GM10248 (cell line): Measurements from ENCODE around the gene CHFR.
"Not testable (repeated sequence)": the region's sequence is repeated elsewhere in the genome, so short reads cannot be mapped to it uniquely, and the experiment has no call there.

Experiments
- CTCF ChIA-PET: fragments of 300-600 bp; sonication (Branson Sonifier 250); formaldehyde crosslinking; extraction: SDS; loops from one replicate; lab custom pipeline; 2021; ENCODE audit warnings: antibody characterized with exemption; lab: Yijun Ruan, JAX
- POLR2A ChIA-PET: fragments of 350-650 bp; sonication (Branson Sonifier 250); formaldehyde crosslinking; extraction: SDS; loops from one replicate; lab custom pipeline; 2020; ENCODE audit warnings: antibody characterized with exemption; lab: Yijun Ruan, JAX
- DNase-seq: peaks from one replicate; pipeline ENCODE4 v3.0.0; 2012; ENCODE audit errors: extremely low spot score
- TF ChIP-seq, protein P1 (sequence below): IDR thresholded peaks from 2 replicates; pipeline ENCODE4 v1.5.1; 2012; ENCODE audit warnings: mild to moderate bottlenecking, low read depth; ENCODE audit errors: extremely low read depth, missing control alignments, control extremely low read depth

CHFR gene

DNA sequence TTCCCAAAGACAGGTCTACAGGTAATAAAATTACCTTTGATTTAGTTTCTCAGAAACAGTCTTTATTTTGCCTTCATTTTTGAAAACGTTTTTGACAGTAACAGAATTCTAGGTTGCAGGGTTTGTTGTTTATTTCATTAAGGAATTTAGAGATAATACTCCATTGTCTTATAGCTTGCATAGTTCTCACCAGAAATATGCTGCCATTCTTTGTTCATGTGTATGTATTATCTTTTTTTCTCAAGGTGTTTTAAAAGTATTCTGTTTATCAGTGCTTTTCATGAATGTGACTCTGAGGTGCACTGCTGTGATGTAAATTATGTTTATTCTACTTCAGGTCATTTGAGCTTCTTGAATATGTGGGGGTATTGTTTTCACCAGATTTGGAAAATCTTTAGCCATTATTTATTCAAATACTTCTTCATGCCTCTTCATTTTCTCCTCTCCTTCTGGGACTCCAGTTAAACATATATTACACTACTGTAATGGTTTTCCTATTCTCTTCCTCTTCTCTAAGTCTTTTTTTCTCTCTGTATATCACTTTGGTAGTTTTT, 36.0 kb upstream of the CHFR start:
- DNase-seq: no peak
- TF ChIP-seq, protein P1, sequence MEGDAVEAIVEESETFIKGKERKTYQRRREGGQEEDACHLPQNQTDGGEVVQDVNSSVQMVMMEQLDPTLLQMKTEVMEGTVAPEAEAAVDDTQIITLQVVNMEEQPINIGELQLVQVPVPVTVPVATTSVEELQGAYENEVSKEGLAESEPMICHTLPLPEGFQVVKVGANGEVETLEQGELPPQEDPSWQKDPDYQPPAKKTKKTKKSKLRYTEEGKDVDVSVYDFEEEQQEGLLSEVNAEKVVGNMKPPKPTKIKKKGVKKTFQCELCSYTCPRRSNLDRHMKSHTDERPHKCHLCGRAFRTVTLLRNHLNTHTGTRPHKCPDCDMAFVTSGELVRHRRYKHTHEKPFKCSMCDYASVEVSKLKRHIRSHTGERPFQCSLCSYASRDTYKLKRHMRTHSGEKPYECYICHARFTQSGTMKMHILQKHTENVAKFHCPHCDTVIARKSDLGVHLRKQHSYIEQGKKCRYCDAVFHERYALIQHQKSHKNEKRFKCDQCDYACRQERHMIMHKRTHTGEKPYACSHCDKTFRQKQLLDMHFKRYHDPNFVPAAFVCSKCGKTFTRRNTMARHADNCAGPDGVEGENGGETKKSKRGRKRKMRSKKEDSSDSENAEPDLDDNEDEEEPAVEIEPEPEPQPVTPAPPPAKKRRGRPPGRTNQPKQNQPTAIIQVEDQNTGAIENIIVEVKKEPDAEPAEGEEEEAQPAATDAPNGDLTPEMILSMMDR: no peak
- ChIA-PET CTCF (interaction anchor here (1.0 kb wide), 1 partner anchor 16 kb away, joined by 4 read pairs; no protein-coding TSS in a partner anchor), POLR2A (no interaction called here)

DNA sequence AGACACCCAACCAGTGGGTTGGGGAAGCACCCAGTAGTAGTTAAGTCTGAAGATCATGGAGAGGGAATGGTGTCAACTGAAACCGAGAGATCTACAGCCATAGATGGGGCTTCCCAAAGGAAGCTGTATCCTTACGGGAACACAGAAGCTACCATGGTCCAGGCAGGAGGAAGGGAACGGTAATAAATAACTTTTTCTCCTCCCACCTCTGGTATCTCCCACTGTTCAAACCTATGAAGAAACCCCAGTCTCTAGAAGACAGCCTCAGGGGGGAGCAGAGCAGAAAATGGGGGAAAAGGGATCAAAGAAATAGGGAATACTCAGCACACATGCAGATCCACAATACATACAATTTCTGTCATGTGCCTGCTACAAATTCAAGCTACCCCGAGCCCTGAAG, 35.3 kb upstream of the CHFR start:
- POLR2A ChIA-PET: no interaction called here
- CTCF ChIA-PET: no interaction called here
- TF ChIP-seq, protein P1: no peak
- no peak for DNase-seq

DNA sequence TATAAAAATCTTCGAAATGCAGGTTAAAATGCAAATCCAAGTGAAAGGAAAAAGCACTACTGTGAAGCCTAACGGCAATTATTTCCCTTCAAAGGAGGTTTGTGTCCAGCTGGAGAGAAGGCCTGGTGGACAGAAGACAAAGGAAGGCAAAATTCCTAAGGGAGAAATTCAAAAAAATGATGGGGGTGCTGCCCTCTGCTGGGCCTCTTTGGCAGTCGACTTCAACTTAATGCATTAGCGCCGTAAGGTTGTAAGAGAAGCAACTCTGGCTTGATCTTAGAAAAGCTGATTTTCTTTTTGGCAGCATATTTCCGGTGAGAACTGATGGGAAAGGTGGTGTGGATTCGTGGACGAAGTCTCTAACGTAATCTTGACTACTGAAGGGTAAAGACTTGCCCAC, 34.3 kb upstream of the CHFR start:
- POLR2A ChIA-PET: no interaction called here
- DNase-seq: no peak
- CTCF ChIA-PET: no interaction called here
- TF ChIP-seq, protein P1: no peak

DNA sequence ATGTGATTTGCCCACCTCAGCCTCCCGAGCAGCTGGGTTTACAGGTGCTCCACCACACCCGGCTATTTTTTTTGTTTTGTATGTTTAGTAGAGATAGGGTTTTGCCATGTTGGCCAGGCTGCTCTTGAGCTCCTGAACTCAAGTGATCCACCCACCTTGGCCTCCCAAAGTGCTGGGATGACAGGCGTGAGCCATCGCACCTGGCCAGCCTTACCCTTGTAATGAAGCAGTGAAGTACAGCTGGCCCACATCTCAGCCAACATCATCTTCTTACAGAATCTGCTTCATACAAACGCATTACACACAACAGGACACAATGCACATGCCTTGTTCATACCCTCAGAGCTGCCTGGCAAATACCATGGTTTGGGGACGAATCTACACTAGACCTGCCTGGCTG, 31.3 kb upstream of the CHFR start:
- ChIA-PET CTCF (interaction anchor here (1.8 to 2.4 kb wide), 2 partner anchors 13 to 16 kb away, joined by 5 to 6 read pairs; no protein-coding TSS in a partner anchor), POLR2A (no interaction called here)
- TF ChIP-seq, protein P1: no peak
- DNase-seq: no peak

DNA sequence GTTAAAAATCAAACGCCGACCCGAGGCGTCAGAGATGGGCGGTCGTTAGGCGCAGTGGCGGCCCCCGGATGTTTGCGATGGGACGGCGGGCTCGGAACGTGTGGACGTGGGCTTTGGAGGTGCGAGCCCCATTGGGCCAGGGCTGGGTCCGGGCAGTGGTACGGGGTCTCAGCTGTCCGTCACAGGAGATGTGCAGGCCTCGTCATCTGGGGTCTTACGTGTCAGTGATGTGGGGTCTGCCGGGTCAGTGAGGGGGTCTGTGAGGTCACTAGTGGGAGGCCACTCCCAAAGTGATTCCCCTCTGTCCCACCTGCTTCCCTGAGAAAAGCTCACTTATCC, 21.6 kb upstream of the CHFR start:
- CTCF ChIA-PET: no interaction called here
- TF ChIP-seq, protein P1: no peak
- DNase-seq: no peak
- POLR2A ChIA-PET: interaction anchor here (0.6 kb wide), 1 partner anchor 48 kb away, joined by 4 read pairs; no protein-coding TSS in a partner anchor

DNA sequence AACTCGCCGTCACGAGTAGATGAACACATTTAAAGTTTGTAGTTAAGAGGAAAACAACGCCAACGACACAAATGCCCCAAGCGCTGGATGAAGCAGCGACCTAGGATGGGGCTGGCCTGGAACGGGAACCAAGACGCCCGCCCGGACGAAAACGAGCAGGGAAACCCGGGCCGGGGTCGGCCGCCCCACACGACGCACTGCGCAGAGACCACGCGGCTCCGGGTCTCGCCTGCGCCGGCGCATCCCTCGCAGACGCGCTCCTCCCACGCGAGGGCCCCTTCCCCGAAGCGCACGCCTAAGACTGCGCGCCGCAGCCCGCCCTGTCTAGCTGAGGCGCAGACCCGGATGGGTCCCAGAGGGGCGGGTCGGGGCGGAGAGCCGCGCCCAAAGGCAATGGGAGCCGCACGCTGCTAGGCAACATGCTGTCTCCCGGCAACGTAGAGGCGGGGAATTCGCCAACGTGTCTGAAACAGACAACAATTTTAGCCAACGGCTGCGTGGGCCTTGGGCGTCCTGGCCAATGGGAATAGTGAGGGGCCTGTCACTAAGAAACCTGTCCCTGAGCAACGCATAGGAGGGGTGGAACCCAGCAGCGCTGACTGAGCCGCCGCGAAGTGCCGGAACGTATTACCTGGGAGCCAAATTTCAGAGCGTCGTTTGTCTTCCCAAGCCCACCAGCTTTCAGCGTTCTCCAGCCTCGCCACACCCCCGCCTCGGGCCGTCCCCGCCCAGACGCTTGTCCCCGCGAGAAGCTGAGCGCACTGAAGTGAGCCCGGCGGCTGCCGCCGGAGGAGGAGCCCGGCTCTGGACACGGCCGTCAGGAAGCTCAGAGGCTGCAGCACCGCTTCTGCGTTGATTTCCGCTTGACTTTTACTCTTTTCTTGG, 21.0 kb upstream of the CHFR start:
- DNase-seq: peak; percentile 95
- POLR2A ChIA-PET: interaction anchor here (0.6 kb wide), 2 partner anchors 49 to 224 kb away, joined by 3 to 4 read pairs; no protein-coding TSS in a partner anchor
- CTCF ChIA-PET: interaction anchor here (1.5 kb wide), 1 partner anchor 16 kb away, joined by 4 read pairs; no protein-coding TSS in a partner anchor
- TF ChIP-seq, protein P1: no peak

DNA sequence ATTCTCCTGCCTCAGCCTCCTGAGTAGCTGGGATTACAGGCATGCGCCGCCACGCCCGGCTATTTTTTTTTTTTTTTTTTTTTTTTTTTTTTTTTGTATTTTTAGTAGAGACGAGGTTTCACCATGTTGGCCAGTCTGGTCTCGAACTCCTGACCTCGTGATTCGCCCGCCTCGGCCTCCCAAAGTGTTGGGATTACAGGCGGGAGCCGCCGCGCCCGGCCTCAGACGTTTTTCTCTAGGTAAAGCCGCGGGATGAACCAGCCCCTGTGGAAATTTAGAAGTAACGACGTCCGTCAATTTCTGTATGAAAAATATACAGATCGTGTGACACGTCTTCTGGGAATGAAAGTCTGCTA, 20.4 kb upstream of the CHFR start:
- CTCF ChIA-PET: interaction anchor here (1.5 kb wide), 1 partner anchor 16 kb away, joined by 4 read pairs; no protein-coding TSS in a partner anchor
- POLR2A ChIA-PET, DNase-seq: not testable (repeated sequence)
